GM12875 (cell line): Measurements from ENCODE around the gene MIEF1.

Experiments
- H3K4me3 ChIP-seq: one replicate; pipeline ENCODE4 v1.5.1; 2011; ENCODE audit warnings: low read depth, low read length, control low read depth
- CTCF ChIP-seq: IDR thresholded peaks from 2 replicates; pipeline ENCODE4 v1.5.1; 2011; ENCODE audit warnings: low read depth, mild to moderate bottlenecking, control low read depth, inconsistent platforms, low read length, moderate library complexity, borderline replicate concordance; ENCODE audit not compliant: insufficient read depth

MIEF1 gene

GRCh38 chr22:39482768-39483167 is 19.3 kb upstream of the MIEF1 start:
- no peak overlapping the region for H3K4me3 ChIP-seq
- TF ChIP-seq CTCF: no peak

GRCh38 chr22:39486951-39487825 is 14.9 kb upstream of the MIEF1 start:
- no peak overlapping the region for H3K4me3 ChIP-seq
- no peak for TF ChIP-seq CTCF

GRCh38 chr22:39487826-39488520 is 14.1 kb upstream of the MIEF1 start:
- TF ChIP-seq CTCF: no peak

DNA sequence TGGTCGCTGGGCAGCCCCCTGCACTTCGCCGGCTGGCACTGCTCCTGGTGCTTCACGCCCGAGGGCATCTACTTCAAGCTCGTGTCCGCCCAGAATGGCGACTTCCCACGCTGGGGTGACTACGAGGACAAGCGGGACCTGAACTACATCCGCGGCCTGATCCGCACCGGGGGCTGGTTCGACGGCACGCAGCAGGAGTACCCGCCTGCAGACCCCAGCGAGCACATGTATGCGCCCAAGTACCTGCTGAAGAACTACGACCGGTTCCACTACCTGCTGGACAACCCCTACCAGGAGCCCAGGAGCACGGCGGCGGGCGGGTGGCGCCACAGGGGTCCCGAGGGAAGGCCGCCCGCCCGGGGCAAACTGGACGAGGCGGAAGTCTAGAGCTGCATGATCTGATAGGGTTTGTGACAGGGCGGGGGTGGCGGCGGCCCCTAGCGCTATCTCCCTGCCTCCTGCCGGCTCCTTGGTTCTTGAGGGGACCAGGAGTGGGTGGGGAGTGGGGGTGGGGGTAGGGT is 13.5 kb upstream of the MIEF1 start:
- no peak for TF ChIP-seq CTCF
- H3K4me3 ChIP-seq: no peak overlapping the region

More at GRCh38 chr22:39487826-39488520, 14.1 kb upstream of the MIEF1 start:
- no peak overlapping the region for H3K4me3 ChIP-seq

GRCh38 chr22:39489094-39490068 is 12.7 kb upstream of the MIEF1 start:
- TF ChIP-seq CTCF: no peak
- H3K4me3 ChIP-seq: no peak overlapping the region

- no peak for TF ChIP-seq CTCF
- no peak overlapping the region for H3K4me3 ChIP-seq
These were observed 11.8 kb upstream of the MIEF1 start for GRCh38 chr22:39490135-39490798.
